NB4 (cell line): Measurements from ENCODE around the gene PRODH.
"Not testable (repeated sequence)": the region's sequence is repeated elsewhere in the genome, so short reads cannot be mapped to it uniquely, and the experiment has no call there.

ENCODE experiments used
- DNase-seq: peaks from one replicate; pipeline ENCODE4 v3.0.0; 2010; ENCODE audit warnings: low read depth
- H3K4me3 ChIP-seq: one replicate; pipeline ENCODE4 v1.5.1; 2011; ENCODE audit warnings: mild to moderate bottlenecking, low read depth, low read length, moderate library complexity
- MAX ChIP-seq: IDR thresholded peaks from 2 replicates; pipeline ENCODE4 v1.6.1; 2011; ENCODE audit warnings: low read depth, low read length
- MYC ChIP-seq: IDR thresholded peaks from 2 replicates; pipeline ENCODE4 v1.6.1; 2011; ENCODE audit warnings: low read depth, low read length
- POLR2A ChIP-seq: IDR thresholded peaks from 2 replicates; pipeline ENCODE4 v1.6.1; 2011; ENCODE audit warnings: mild to moderate bottlenecking; ENCODE audit not compliant: insufficient read length; ENCODE audit errors: extremely low read depth
- TF ChIP-seq, protein P1 (sequence below): IDR thresholded peaks from one replicate; pipeline ENCODE4 v1.5.1; 2012; ENCODE audit warnings: low read depth, low read length

The PRODH gene

GRCh38 chr22:18909556-18909955 lies 26.5 kb downstream of the PRODH start:
- DNase-seq = no peak
- H3K4me3 ChIP-seq = no peak overlapping the region
- TF ChIP-seq, protein P1, sequence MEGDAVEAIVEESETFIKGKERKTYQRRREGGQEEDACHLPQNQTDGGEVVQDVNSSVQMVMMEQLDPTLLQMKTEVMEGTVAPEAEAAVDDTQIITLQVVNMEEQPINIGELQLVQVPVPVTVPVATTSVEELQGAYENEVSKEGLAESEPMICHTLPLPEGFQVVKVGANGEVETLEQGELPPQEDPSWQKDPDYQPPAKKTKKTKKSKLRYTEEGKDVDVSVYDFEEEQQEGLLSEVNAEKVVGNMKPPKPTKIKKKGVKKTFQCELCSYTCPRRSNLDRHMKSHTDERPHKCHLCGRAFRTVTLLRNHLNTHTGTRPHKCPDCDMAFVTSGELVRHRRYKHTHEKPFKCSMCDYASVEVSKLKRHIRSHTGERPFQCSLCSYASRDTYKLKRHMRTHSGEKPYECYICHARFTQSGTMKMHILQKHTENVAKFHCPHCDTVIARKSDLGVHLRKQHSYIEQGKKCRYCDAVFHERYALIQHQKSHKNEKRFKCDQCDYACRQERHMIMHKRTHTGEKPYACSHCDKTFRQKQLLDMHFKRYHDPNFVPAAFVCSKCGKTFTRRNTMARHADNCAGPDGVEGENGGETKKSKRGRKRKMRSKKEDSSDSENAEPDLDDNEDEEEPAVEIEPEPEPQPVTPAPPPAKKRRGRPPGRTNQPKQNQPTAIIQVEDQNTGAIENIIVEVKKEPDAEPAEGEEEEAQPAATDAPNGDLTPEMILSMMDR = no peak
- no peak for TF ChIP-seq MAX
- no peak for TF ChIP-seq MYC
- TF ChIP-seq POLR2A = no peak

GRCh38 chr22:18906896-18907295 lies 29.2 kb downstream of the PRODH start:
- H3K4me3 ChIP-seq = no peak overlapping the region
- DNase-seq = no peak
- no peak for TF ChIP-seq POLR2A
- TF ChIP-seq, protein P1 = no peak

GRCh38 chr22:18906410-18906745 lies 29.7 kb downstream of the PRODH start:
- DNase-seq, H3K4me3 ChIP-seq: not testable (repeated sequence)

DNA sequence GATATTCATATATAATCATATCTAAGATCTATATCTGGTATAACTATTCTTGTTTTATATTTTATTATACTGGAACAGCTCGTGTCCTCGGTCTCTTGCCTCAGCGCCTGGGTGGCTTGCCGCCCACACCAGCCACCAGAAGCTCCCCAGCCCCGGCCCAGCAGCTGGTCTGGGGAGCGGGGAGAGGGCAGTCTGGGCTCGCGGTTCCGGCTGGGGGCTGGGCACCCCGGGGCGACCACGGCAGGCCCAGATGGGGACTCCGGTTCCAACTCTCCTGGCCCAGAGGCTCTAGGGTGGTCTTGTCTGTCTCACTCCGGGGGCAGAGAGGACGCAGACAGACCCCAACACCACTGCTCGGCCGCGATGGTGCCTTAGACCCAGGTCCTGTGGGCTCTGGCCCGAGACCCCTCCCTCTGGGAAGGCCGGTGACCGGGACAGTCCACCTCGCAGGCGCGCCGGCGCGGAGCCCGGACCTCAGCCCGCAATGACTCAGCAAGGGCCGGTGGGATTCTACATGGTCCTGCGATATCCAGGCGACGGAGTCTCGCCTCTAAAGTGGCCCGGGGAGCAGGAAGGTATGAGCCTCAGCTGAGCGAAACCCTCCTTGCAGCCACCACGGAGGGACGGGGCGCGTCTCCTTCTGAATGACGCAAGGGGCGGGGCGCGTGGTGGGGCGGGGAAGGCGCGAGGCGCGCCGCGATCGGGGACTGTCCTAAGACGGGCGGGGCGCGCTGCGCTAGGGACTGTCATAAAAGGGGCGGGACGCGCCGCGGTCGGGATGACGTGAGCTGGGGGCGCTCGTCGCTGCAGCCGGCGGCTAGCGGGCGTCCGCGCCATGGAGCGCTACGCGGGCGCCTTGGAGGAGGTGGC lies 30.3 kb downstream of the PRODH start, which contains the start of gene DGCR6:
DGCR6 (plus strand) TSS at position 781 of the 870 bp plus-strand sequence; CDS start at position 836, 55 bp downstream.
- no peak within 1 kb of the TSS for H3K4me3 ChIP-seq
- TF ChIP-seq MYC (no peak), POLR2A (no peak), MAX (no peak)
- TF ChIP-seq, protein P1 = no peak
- DNase-seq = no peak

- not testable (repeated sequence) for DNase-seq, H3K4me3 ChIP-seq
Measured at GRCh38 chr22:18896037-18896657, 39.9 kb downstream of the PRODH start.

DNA sequence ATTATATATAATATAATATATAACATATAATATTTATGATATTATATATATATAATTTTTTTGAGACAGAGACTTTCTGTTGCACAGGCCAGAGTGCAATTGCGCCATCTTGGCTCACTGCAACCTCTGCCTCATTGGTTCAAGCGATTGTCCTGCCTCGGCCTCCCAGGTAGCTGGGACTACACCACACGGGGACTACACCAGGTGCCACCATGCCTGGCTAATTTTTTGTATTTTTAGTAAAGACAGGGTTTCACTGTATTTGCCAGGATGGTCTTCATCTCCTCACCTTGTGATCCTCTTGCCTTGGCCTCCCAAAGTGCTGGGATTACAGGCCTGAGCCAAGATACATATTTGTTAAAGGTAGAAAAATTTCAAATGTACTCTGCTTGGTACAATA lies 42.3 kb downstream of the PRODH start:
- not testable (repeated sequence) for H3K4me3 ChIP-seq, DNase-seq

DNA sequence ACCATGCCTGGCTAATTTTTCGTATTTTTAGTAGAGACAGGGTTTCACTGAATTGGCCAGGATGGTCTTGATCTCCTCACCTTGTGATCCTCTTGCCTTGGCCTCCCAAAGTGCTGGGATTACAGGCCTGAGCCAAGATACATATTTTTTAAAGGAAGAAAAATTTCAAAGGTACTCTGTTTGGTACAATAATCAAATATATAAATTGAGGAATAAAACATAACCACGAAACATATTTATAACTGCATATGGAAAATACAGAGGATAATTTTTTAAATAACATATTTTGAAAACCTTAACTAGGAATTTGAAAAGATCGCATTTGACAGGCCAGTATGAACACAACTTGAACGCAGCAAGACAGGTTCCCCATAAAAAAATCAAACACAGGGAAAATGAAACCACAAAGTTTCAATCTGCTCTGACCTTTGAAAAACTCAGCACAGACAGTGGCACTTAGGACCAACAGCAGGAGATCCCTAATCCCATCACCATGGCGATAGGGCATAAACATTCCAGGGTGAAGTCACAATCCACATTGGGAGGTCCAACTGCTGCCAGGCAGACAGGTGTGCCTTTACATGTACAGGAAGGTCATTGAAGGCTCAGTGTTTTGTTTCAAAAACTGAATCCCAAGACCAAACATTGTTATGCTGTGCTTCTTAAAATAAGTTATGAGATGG lies 45.4 kb downstream of the PRODH start:
- DNase-seq, H3K4me3 ChIP-seq: not testable (repeated sequence)

- no peak overlapping the region for H3K4me3 ChIP-seq
- DNase-seq = no peak
- TF ChIP-seq MYC = no peak
- no peak for TF ChIP-seq MAX
- TF ChIP-seq, protein P1 = no peak
- TF ChIP-seq POLR2A = no peak
Measured at GRCh38 chr22:18888115-18888514, 48.0 kb downstream of the PRODH start.

DNA sequence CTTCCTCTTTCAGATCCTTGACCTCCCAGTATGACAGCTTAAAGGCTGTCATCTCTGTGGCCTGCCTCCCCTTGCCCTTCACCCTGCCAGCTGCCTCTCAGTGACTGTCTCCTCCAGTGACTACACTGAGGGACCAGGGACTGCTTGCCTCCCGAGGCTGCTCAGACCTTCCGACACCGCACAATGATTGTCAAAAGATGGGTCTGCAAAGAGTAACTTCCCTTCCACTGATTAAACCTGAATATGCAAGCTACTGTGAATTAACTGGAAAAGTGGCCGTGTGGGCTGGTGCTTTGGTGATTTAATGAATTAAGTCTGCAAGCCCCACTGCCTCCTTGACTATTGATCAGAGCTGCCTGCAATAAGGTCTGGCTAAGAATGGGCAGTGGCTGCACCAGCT lies 51.6 kb downstream of the PRODH start:
- not testable (repeated sequence) for H3K4me3 ChIP-seq, DNase-seq

DNA sequence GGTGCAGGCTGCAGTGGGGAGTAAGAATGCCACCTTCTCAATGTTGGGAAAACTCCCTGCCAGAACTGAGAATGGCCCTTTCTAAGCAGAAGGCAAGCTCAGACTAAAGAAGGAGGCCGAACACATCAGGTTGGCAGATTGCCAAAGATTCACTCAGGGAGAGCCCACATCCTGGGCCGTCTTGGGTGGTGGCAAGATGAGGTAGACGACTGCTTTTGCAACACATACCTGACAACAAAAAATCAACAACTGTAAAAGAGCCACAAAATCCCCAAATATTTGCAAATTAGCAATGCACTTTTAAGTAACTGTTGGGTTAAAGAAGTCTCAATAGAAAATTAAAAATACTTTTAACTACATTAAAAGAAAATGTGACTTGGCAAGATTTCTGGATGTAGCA lies 54.8 kb downstream of the PRODH start:
- peak; percentile 29 for DNase-seq

More for the DNA sequence above, 54.8 kb downstream of the PRODH start:
- not testable (repeated sequence) for H3K4me3 ChIP-seq
